ENCODE data around the gene RBCK1.
"Not testable (repeated sequence)": the region's sequence is repeated elsewhere in the genome, so short reads cannot be mapped to it uniquely, and the experiment has no call there.

Gene RBCK1

GRCh38 chr20:376089-376488 lies 32.0 kb upstream of the RBCK1 start:
- DNase-seq: no peak

- no peak for DNase-seq
Measured at GRCh38 chr20:376750-377149, 31.3 kb upstream of the RBCK1 start.

- DNase-seq: not testable (repeated sequence)
Measured at GRCh38 chr20:377578-377977, 30.5 kb upstream of the RBCK1 start.

GRCh38 chr20:378961-379336 lies 29.1 kb upstream of the RBCK1 start:
- no peak for DNase-seq

- DNase-seq: peak; percentile 87
Measured at GRCh38 chr20:380763-381580, 27.1 kb upstream of the RBCK1 start.

GRCh38 chr20:381581-382290 lies 26.4 kb upstream of the RBCK1 start:
- DNase-seq: peak; percentile 77

GRCh38 chr20:382291-383115 lies 25.6 kb upstream of the RBCK1 start:
- no peak for DNase-seq

GRCh38 chr20:383889-384288 lies 24.2 kb upstream of the RBCK1 start:
- no peak for DNase-seq

- no peak for DNase-seq
Measured at GRCh38 chr20:384723-385122, 23.4 kb upstream of the RBCK1 start.

- no peak for DNase-seq
Measured at GRCh38 chr20:385448-385847, 22.7 kb upstream of the RBCK1 start.

- DNase-seq: not testable (repeated sequence)
Measured at GRCh38 chr20:386634-387033, 21.5 kb upstream of the RBCK1 start.

GRCh38 chr20:387520-387919 lies 20.6 kb upstream of the RBCK1 start:
- no peak for DNase-seq

GRCh38 chr20:388034-388994 lies 19.8 kb upstream of the RBCK1 start:
- no peak for DNase-seq

GRCh38 chr20:389220-389619 lies 18.9 kb upstream of the RBCK1 start:
- no peak for DNase-seq

- no peak for DNase-seq
Measured at GRCh38 chr20:391041-391711, 16.9 kb upstream of the RBCK1 start.

GRCh38 chr20:393296-393695 lies 14.8 kb upstream of the RBCK1 start:
- not testable (repeated sequence) for DNase-seq

- DNase-seq: no peak
Measured at GRCh38 chr20:396252-396618, 11.9 kb upstream of the RBCK1 start.

- no peak for DNase-seq
Measured at GRCh38 chr20:396619-397431, 11.3 kb upstream of the RBCK1 start.

GRCh38 chr20:397432-398237 lies 10.5 kb upstream of the RBCK1 start:
- no peak for DNase-seq

- DNase-seq: no peak
Measured at GRCh38 chr20:399182-399707, 8.9 kb upstream of the RBCK1 start.

Data from NCI-H146 (cell line).